Mesendoderm (in vitro differentiated cells): ENCODE measurements around the gene PKIG.
A peak's percentile ranks its signal among the peaks of the same experiment; 100 is the strongest.

ENCODE experiments used
- DNase-seq: peaks from one replicate; pipeline ENCODE4 v3.0.0; 2013
- H2AK5ac ChIP-seq: 2 replicates; pipeline ENCODE4 v1.6.1; 2013; ENCODE audit warnings: low read length, inconsistent platforms
- H2BK120ac ChIP-seq: 2 replicates; pipeline ENCODE4 v1.6.1; 2013; ENCODE audit warnings: low read depth, mild to moderate bottlenecking, low read length, moderate library complexity, mixed read lengths
- H2BK15ac ChIP-seq: replicated peaks from 2 replicates; pipeline ENCODE4 v1.6.1; 2013; ENCODE audit warnings: low read depth, mild to moderate bottlenecking, moderate library complexity
- H2BK5ac ChIP-seq: 2 replicates; pipeline ENCODE4 v1.6.1; 2013; ENCODE audit warnings: low read length, inconsistent platforms
- H3K18ac ChIP-seq: 2 replicates; pipeline ENCODE4 v1.6.1; 2013; ENCODE audit warnings: mild to moderate bottlenecking, low read length, mixed read lengths
- H3K23ac ChIP-seq: one replicate; pipeline ENCODE4 v1.6.1; 2013; ENCODE audit warnings: low read length
- H3K27ac ChIP-seq: 2 replicates; pipeline ENCODE4 v1.5.1; 2013; ENCODE audit warnings: low read depth, mild to moderate bottlenecking, inconsistent platforms, low read length, moderate library complexity
- H3K27me3 ChIP-seq: 2 replicates; pipeline ENCODE4 v1.6.1; 2013; ENCODE audit warnings: low read length, control low read depth, mild to moderate bottlenecking, inconsistent platforms; ENCODE audit not compliant: insufficient read depth, poor library complexity
- H3K36me3 ChIP-seq: 2 replicates; pipeline ENCODE4 v1.6.1; 2013; ENCODE audit warnings: low read length, inconsistent platforms; ENCODE audit not compliant: control insufficient read depth, insufficient read depth
- H3K4ac ChIP-seq: one replicate; pipeline ENCODE4 v1.6.1; 2013; ENCODE audit warnings: low read depth, mild to moderate bottlenecking, low read length, moderate library complexity
- H3K4me1 ChIP-seq: 2 replicates; pipeline ENCODE4 v1.6.1; 2013; ENCODE audit warnings: low read depth, low read length, inconsistent platforms; ENCODE audit not compliant: control insufficient read depth
- H3K4me2 ChIP-seq: 2 replicates; pipeline ENCODE4 v1.6.1; 2013; ENCODE audit warnings: low read length
- H3K4me3 ChIP-seq: 2 replicates; pipeline ENCODE4 v1.5.1; 2013; ENCODE audit warnings: mild to moderate bottlenecking, low read length
- H3K56ac ChIP-seq: one replicate; pipeline ENCODE4 v1.6.1; 2013; ENCODE audit warnings: low read length
- H3K79me1 ChIP-seq: 2 replicates; pipeline ENCODE4 v1.6.1; 2013; ENCODE audit warnings: low read length, inconsistent platforms
- H3K79me2 ChIP-seq: 2 replicates; pipeline ENCODE4 v1.6.1; 2013; ENCODE audit warnings: mild to moderate bottlenecking, low read length; ENCODE audit not compliant: control insufficient read depth, insufficient read depth
- H3K9ac ChIP-seq: 2 replicates; pipeline ENCODE4 v1.6.1; 2013; ENCODE audit warnings: low read length, inconsistent platforms
- H4K5ac ChIP-seq: one replicate; pipeline ENCODE4 v1.6.1; 2013; ENCODE audit warnings: low read length
- H4K8ac ChIP-seq: one replicate; pipeline ENCODE4 v1.6.1; 2013; ENCODE audit warnings: low read depth, mild to moderate bottlenecking, control low read depth, low read length, moderate library complexity
- WGBS: extraction: QIAGEN DNeasy Blood & Tissue Kit; methylation state at CpG from one replicate; pipeline ENCODE4 v1.1.7; 2013; ENCODE audit warnings: low lambda C conversion rate, missing lambda C conversion rate; ENCODE audit not compliant: insufficient coverage; ENCODE audit errors: extremely low coverage; 5-methylcytosine and 5-hydroxymethylcytosine counted together

Gene PKIG

DNA sequence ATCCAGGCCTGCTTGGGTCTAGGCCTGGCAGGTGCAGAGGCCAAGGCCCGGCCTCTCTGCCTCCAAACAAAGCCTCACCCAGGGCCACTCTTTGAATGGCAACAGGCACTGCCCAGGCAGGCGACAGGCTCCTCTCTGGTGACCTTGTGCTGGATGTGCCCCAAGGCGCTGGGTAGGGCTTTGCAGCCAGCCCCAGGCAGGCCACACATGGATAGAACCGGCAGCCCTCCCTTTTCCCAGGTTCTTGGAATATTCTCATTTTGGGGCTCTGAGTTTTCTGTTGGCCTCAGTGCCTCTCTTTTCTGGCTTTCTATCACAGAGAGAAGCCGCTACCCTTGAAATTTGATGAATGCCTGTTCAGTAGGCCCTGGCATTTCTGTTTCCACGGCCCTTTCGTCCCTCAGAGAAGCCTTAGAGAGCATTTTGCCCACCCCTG lies 18.9 kb downstream of the PKIG start:
- Histone ChIP-seq H3K27ac (no peak overlapping the region), H3K27me3 (no peaks in the 10 kb centered on the region), H3K36me3 (no peaks in the 10 kb centered on the region), H2BK120ac (no peak overlapping the region), H4K5ac (no peak overlapping the region), H3K18ac (no peak overlapping the region), H3K4me2 (no peak overlapping the region), H4K8ac (no peak overlapping the region), H3K79me2 (no peaks in the 10 kb centered on the region), H3K4me1 (no peaks in the 10 kb centered on the region), H3K79me1 (no peaks in the 10 kb centered on the region), H3K56ac (no peak overlapping the region), H3K4ac (no peak overlapping the region), H3K9ac (no peak overlapping the region), H2BK5ac (no peak overlapping the region), H3K23ac (no peak overlapping the region), H3K4me3 (no peak overlapping the region), H2BK15ac (no peak overlapping the region), H2AK5ac (no peak overlapping the region)
- DNase-seq = no peak
- WGBS = no CpG with 5 or more reads among the region's 7 CpGs

DNA sequence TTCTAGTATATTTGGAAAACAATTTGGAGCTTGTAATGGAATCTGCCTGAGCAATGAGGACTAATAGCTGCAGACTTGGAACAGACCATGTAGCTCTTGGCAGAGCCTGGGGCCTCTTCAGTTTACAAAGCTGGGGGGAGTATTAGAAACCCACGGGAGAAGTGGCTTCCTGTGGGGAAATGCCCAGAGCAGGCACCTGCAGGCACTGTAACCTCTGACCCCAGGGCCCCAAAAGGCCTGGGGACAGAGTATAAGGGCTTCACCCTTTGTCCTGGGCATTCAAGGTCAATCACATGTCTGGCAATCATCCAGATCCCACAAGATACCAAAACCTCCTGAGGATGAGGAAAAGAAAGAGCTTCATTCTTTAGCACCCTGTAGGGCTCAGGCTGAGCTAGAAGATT lies 19.4 kb downstream of the PKIG start:
- H3K9ac ChIP-seq = no peak overlapping the region
- H2BK15ac ChIP-seq = no peak overlapping the region
- H2BK120ac ChIP-seq = no peak overlapping the region
- H3K4ac ChIP-seq = no peak overlapping the region
- no peak overlapping the region for H3K4me3 ChIP-seq
- H3K18ac ChIP-seq = no peak overlapping the region
- no peaks in the 10 kb centered on the region for H3K79me2 ChIP-seq
- no CpG with 5 or more reads among the region's 1 CpG for WGBS
- no peak overlapping the region for H3K23ac ChIP-seq
- H3K36me3 ChIP-seq = no peaks in the 10 kb centered on the region
- H3K4me1 ChIP-seq = no peaks in the 10 kb centered on the region
- no peak overlapping the region for H3K4me2 ChIP-seq
- no peak overlapping the region for H4K5ac ChIP-seq
- no peak overlapping the region for H3K27ac ChIP-seq
- no peak overlapping the region for H2AK5ac ChIP-seq
- no peak overlapping the region for H3K56ac ChIP-seq
- DNase-seq = no peak
- H3K27me3 ChIP-seq = no peaks in the 10 kb centered on the region
- no peak overlapping the region for H4K8ac ChIP-seq
- no peaks in the 10 kb centered on the region for H3K79me1 ChIP-seq
- H2BK5ac ChIP-seq = no peak overlapping the region

DNA sequence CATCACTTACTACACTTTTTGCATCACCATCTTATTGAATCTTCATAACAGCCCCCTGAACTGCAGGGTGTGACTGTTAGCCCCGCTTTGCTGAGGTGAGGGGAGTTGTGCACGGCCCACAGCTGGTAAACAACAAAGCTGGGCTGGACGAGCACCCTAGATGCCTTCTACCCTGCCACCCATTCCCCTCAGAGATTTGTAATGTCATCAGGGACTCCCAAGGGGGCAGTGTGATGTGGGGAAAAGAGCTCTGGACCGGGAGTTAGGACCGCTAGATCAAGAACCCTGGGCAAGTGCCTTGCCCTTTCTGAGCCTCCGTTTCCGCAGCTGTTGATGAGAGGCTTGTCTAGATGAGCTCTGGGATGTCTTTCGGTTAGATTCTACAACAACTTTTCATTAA lies 20.9 kb downstream of the PKIG start:
- Histone ChIP-seq H3K56ac (no peak overlapping the region), H2AK5ac (no peak overlapping the region), H2BK5ac (no peak overlapping the region), H3K4me3 (no peak overlapping the region), H3K27ac (no peak overlapping the region), H3K27me3 (no peaks in the 10 kb centered on the region), H3K23ac (no peak overlapping the region), H2BK15ac (no peak overlapping the region), H3K9ac (no peak overlapping the region), H4K5ac (no peak overlapping the region), H3K4me2 (no peak overlapping the region), H3K79me2 (no peaks in the 10 kb centered on the region), H3K36me3 (no peaks in the 10 kb centered on the region), H3K18ac (no peak overlapping the region), H3K4ac (no peak overlapping the region), H3K4me1 (no peaks in the 10 kb centered on the region), H3K79me1 (no peaks in the 10 kb centered on the region), H2BK120ac (no peak overlapping the region), H4K8ac (no peak overlapping the region)
- WGBS = no CpG with 5 or more reads among the region's 8 CpGs
- peak; percentile 36 for DNase-seq

DNA sequence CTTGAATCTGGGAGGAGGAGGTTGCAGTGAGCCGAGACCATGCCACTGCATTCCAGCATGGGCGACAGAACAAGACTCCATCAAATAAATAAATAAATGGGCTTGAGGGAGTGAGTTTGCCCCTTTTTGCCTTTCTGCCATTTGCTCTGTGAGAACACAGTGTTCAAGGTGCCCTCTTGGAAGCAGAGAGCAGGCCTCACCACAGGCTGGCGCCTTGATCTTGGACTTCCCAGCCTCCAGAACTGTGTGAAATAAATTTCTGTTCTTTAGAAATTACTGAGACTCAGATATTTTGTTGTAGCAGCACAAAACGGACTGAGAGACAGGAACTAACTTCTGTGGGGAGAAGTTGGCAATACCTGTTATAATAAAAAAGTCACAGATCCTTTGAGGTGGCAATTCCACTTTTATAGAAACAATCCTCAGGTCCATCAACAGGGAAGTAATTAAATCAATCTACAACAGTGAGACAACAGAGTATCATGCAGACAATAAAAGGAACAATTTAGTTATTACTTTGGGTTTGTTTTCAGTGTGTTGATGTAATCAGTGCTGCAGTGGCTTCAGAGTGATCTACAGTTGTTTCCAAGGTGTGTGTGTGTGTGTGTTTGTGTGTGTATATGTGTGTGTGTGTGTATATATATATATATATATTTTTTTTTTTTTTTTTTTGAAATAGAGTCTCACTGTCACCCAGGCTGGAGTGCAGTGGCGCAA lies 24.5 kb downstream of the PKIG start:
- Histone ChIP-seq H2BK120ac (no peak overlapping the region), H3K56ac (no peak overlapping the region), H3K4me2 (no peak overlapping the region), H2AK5ac (no peak overlapping the region), H3K23ac (no peak overlapping the region), H3K36me3 (no peaks in the 10 kb centered on the region), H3K18ac (no peak overlapping the region), H3K4me1 (no peaks in the 10 kb centered on the region), H2BK15ac (no peak overlapping the region), H3K79me2 (no peaks in the 10 kb centered on the region), H3K27me3 (no peaks in the 10 kb centered on the region), H3K9ac (no peak overlapping the region), H3K79me1 (no peaks in the 10 kb centered on the region), H3K4ac (no peak overlapping the region), H2BK5ac (no peak overlapping the region), H4K8ac (no peak overlapping the region), H3K4me3 (no peak overlapping the region), H3K27ac (no peak overlapping the region), H4K5ac (no peak overlapping the region)
- no CpG with 5 or more reads among the region's 5 CpGs for WGBS
- no peak for DNase-seq

DNA sequence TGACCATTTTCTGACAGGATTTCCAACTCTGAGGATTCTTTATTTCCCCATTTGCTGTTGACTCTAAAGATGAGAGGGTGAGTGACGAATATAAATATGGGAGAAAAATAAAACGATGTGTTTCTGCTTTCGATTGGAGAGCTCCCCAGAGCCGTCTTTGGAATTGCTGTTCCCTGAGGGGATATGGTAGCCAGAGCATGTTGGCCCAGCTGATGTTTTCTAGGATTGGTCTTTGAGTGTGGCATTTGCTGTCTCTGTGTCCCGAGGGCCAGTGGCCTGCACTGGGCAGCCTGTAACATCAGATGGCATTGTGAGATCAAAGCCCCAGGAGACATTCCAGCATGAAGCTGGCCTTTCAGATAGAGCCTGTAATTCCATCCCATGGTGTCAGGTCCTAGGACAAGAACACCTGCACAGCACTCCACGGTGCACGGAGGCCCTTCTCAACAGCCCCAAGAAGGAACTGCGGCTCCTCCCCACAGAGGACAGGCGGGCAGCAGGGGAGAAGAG lies 26.7 kb downstream of the PKIG start:
- no peak overlapping the region for H2BK120ac ChIP-seq
- peak overlapping the region; percentile 14 for H3K9ac ChIP-seq
- H3K36me3 ChIP-seq = no peaks in the 10 kb centered on the region
- H3K27ac ChIP-seq = peak overlapping the region; percentile 60
- H3K23ac ChIP-seq = no peak overlapping the region
- no peak overlapping the region for H2AK5ac ChIP-seq
- H3K18ac ChIP-seq = peak overlapping the region; percentile 29
- no peak overlapping the region for H4K8ac ChIP-seq
- H4K5ac ChIP-seq = no peak overlapping the region
- H3K27me3 ChIP-seq = no peaks in the 10 kb centered on the region
- H3K4me1 ChIP-seq = no peaks in the 10 kb centered on the region
- H2BK5ac ChIP-seq = no peak overlapping the region
- DNase-seq = peak; percentile 18
- H3K4me2 ChIP-seq = no peak overlapping the region
- no peak overlapping the region for H2BK15ac ChIP-seq
- no peak overlapping the region for H3K4ac ChIP-seq
- no CpG with 5 or more reads among the region's 9 CpGs for WGBS
- H3K79me2 ChIP-seq = no peaks in the 10 kb centered on the region
- H3K79me1 ChIP-seq = no peaks in the 10 kb centered on the region
- H3K56ac ChIP-seq = peak overlapping the region; percentile 54
- no peak overlapping the region for H3K4me3 ChIP-seq
